ENCODE results near the gene ZNF236. TPM values are rescaled to one million over a fixed set of nuclear protein-coding genes. Genes with fewer than 3 reads are reported as not detected.
A peak's percentile ranks its signal among the peaks of the same experiment; 100 is the strongest.

ZNF236 gene
- total and polyA plus RNA-seq, 5 experiments from 2014 or later, result 4.6 to 25.6 (median 8.4) TPM

GRCh38 chr18:76994086-76994654, 171.8 kb downstream of the ZNF236 start:
- no peak for DNase-seq
- POLR2A ChIA-PET, result no interaction called here
- no peaks in the 10 kb centered on the region for H3K36me3 Mint-ChIP-seq
- H3K4me1 Mint-ChIP-seq, result peaks cover 0 to 1% (median 0%) of the 10 kb centered on the region in 4 donors
- no peak for ATAC-seq
- H3K27ac Mint-ChIP-seq, result peak overlapping the region in 1 of 10 donors; percentile 29
- H3K9me3 Mint-ChIP-seq, result no peaks in the 10 kb centered on the region
- no peak overlapping the region for H3K4me3 Mint-ChIP-seq
- peaks cover 0 to 1% (median 0%) of the 10 kb centered on the region in 5 donors for H3K27me3 Mint-ChIP-seq

- no peak for DNase-seq
- POLR2A ChIA-PET, result no interaction called here
- Mint-ChIP-seq H3K4me1 (peaks cover 1 to 7% (median 6%) of the 10 kb centered on the region in 4 donors), H3K27ac (no peak overlapping the region), H3K27me3 (peaks cover 0 to 1% (median 0%) of the 10 kb centered on the region in 5 donors), H3K36me3 (no peaks in the 10 kb centered on the region), H3K4me3 (no peak overlapping the region), H3K9me3 (no peaks in the 10 kb centered on the region)
- no peak for ATAC-seq
Measured at GRCh38 chr18:76995896-76996295, 173.5 kb downstream of the ZNF236 start.

- no peak overlapping the region for H3K4me3 Mint-ChIP-seq
- ATAC-seq (no peak), DNase-seq (no peak)
- POLR2A ChIA-PET, result no interaction called here
- no peaks in the 10 kb centered on the region for H3K36me3 Mint-ChIP-seq
- no peaks in the 10 kb centered on the region for H3K9me3 Mint-ChIP-seq
- peaks cover 0 to 8% (median 7%) of the 10 kb centered on the region in 4 donors for H3K4me1 Mint-ChIP-seq
- H3K27me3 Mint-ChIP-seq, result peaks cover 0 to 1% (median 0%) of the 10 kb centered on the region in 5 donors
- H3K27ac Mint-ChIP-seq, result no peak overlapping the region
Measured at GRCh38 chr18:76996429-76996828, 174.1 kb downstream of the ZNF236 start.

DNA sequence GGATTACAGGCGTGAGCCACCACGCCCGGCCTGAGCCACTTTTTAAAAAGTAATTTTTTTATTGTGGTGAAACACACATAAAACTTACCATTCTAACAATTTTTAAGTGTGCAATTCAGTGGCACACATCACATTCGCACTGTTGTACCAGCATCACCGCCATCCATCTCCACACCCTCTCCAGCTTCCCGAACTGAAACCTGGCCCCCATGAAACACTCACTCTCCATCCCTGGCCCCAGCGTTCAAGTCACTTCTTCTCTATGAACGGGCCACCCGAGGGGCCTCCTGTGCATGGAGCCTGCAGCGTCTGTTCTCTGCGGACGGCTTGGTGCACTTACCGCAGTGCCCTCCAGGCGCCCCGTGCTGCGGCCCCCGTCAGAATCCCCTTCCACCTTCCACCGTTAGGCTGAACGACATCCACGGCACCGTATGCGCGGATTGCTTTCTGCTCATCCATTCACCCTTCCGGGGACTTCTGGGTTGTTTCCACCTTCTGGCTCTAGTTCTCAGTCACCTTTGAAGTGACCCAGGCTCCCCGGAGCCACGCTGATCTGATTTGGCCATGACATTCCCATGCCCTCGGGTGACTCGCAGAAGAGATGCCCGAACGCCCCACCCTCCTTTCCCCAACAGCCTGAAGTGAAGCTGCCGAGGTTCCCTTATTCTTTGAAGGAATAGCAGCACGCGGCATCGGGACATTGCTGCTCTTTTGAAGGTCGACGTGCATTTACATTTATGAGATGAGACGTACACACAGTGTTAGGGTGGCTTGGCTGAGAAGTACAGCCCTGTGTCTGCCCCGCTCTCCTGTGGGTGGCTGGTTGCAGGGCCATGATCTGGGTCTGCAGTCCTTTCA, 175.8 kb downstream of the ZNF236 start:
- POLR2A ChIA-PET, result no interaction called here
- H3K4me3 Mint-ChIP-seq, result no peak overlapping the region
- H3K27ac Mint-ChIP-seq, result peak overlapping the region in 2 of 10 donors; percentile 6 to 40
- peaks cover 0 to 12% (median 8%) of the 10 kb centered on the region in 4 donors for H3K4me1 Mint-ChIP-seq
- DNase-seq (no peak), ATAC-seq (no peak)
- peaks cover 0 to 1% (median 0%) of the 10 kb centered on the region in 5 donors for H3K27me3 Mint-ChIP-seq
- H3K9me3 Mint-ChIP-seq, result no peaks in the 10 kb centered on the region
- no peaks in the 10 kb centered on the region for H3K36me3 Mint-ChIP-seq

- no peaks in the 10 kb centered on the region for H3K27me3 Mint-ChIP-seq
- no peak for ATAC-seq
- H3K27ac Mint-ChIP-seq, result no peak overlapping the region
- no peak for DNase-seq
- H3K4me1 Mint-ChIP-seq, result peaks cover 0 to 14% (median 12%) of the 10 kb centered on the region in 4 donors
- H3K36me3 Mint-ChIP-seq, result no peaks in the 10 kb centered on the region
- no peaks in the 10 kb centered on the region for H3K9me3 Mint-ChIP-seq
- POLR2A ChIA-PET, result interaction anchor here (1.0 to 3.1 kb wide), 2 partner anchors 57 to 64 kb away, joined by 3 to 10 read pairs; no protein-coding TSS in a partner anchor
- no peak overlapping the region for H3K4me3 Mint-ChIP-seq
Measured at GRCh38 chr18:76999077-76999476, 176.7 kb downstream of the ZNF236 start.

DNA sequence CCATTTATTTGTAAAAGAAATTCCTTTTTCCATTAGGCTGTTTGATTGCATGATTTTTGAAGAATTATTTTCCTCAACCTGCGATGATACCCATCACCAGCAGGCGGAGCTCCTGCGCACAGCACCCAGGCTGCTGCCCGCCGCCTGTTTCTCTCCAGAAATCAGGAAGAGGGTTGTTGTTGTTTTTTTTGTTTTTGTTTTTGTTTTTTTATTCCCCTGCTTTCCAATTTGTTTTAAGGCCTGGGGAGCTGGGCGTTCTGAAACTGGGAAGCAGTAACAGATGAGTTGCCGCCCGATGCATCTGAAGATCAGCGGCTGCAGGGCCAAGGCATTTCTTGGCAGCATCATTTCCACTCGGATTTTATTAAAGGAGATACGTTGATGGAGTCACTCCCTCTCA, 178.2 kb downstream of the ZNF236 start:
- Mint-ChIP-seq H3K4me1 (peaks cover 5 to 28% (median 27%) of the 10 kb centered on the region in 4 donors), H3K4me3 (peak overlapping the region in 1 of 10 donors; percentile 10), H3K27ac (peak overlapping the region in 4 of 10 donors; percentile 21 to 72 (median 28)), H3K36me3 (no peaks in the 10 kb centered on the region), H3K9me3 (no peaks in the 10 kb centered on the region), H3K27me3 (no peaks in the 10 kb centered on the region)
- no peak for ATAC-seq
- DNase-seq, result peak in 9 of 10 donors; percentile 13 to 64 (median 46)
- POLR2A ChIA-PET, result interaction anchor here (1.2 to 3.1 kb wide), 3 partner anchors 56 to 207 kb away, joined by 4 to 10 read pairs (median 5); no protein-coding TSS in a partner anchor

DNA sequence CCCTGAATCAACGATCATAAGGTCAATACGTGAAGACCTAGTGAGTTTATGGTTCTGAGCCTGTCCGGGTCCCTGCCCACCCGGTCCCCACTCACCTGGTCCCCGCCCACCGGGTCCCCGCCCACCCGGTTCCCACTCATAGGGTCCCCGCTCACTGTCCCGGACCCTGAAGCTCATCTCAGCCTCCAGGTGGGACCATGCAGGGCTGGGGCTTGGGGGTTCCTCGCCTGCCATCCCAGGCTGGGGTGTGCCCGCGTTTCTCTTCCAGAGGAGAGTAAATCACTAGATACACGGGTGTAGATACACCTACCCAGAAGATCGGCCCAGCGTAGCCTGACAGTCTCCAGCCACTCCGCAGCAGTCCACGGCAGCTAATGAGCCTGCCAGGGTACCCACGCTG, 178.7 kb downstream of the ZNF236 start:
- peak overlapping the region in 1 of 10 donors; percentile 31 for H3K27ac Mint-ChIP-seq
- H3K36me3 Mint-ChIP-seq, result no peaks in the 10 kb centered on the region
- H3K4me1 Mint-ChIP-seq, result peaks cover 5 to 33% (median 32%) of the 10 kb centered on the region in 4 donors
- no peak overlapping the region for H3K4me3 Mint-ChIP-seq
- H3K9me3 Mint-ChIP-seq, result no peaks in the 10 kb centered on the region
- POLR2A ChIA-PET, result interaction anchor here (1.2 to 3.1 kb wide), 3 partner anchors 55 to 206 kb away, joined by 4 to 10 read pairs (median 5); no protein-coding TSS in a partner anchor
- no peaks in the 10 kb centered on the region for H3K27me3 Mint-ChIP-seq
- DNase-seq (no peak), ATAC-seq (no peak)

- Mint-ChIP-seq H3K9me3 (no peaks in the 10 kb centered on the region), H3K36me3 (peaks cover 0 to 3% (median 2%) of the 10 kb centered on the region in 3 donors), H3K4me3 (no peak overlapping the region), H3K27ac (peak overlapping the region in 3 of 10 donors; percentile 9 to 31 (median 14)), H3K27me3 (no peaks in the 10 kb centered on the region), H3K4me1 (peaks cover 7 to 39% (median 34%) of the 10 kb centered on the region in 4 donors)
- no peak for ATAC-seq
- DNase-seq, result no peak
- POLR2A ChIA-PET, result interaction anchor here (3.1 kb wide), 1 partner anchor 54 kb away, joined by 10 read pairs; no protein-coding TSS in a partner anchor
Measured at GRCh38 chr18:77001979-77002378, 179.6 kb downstream of the ZNF236 start.

GRCh38 chr18:77002496-77002895, 180.1 kb downstream of the ZNF236 start:
- Mint-ChIP-seq H3K36me3 (peaks cover 0 to 5% (median 2%) of the 10 kb centered on the region in 3 donors), H3K27me3 (no peaks in the 10 kb centered on the region), H3K4me3 (no peak overlapping the region), H3K4me1 (peaks cover 9 to 45% (median 35%) of the 10 kb centered on the region in 4 donors), H3K27ac (peak overlapping the region in 3 of 10 donors; percentile 3 to 9 (median 6)), H3K9me3 (no peaks in the 10 kb centered on the region)
- ATAC-seq (no peak), DNase-seq (no peak)
- POLR2A ChIA-PET, result no interaction called here

GRCh38 chr18:77003316-77003715, 181.0 kb downstream of the ZNF236 start:
- H3K27ac Mint-ChIP-seq, result peak overlapping the region in 3 of 10 donors; percentile 5 to 69 (median 37)

DNA sequence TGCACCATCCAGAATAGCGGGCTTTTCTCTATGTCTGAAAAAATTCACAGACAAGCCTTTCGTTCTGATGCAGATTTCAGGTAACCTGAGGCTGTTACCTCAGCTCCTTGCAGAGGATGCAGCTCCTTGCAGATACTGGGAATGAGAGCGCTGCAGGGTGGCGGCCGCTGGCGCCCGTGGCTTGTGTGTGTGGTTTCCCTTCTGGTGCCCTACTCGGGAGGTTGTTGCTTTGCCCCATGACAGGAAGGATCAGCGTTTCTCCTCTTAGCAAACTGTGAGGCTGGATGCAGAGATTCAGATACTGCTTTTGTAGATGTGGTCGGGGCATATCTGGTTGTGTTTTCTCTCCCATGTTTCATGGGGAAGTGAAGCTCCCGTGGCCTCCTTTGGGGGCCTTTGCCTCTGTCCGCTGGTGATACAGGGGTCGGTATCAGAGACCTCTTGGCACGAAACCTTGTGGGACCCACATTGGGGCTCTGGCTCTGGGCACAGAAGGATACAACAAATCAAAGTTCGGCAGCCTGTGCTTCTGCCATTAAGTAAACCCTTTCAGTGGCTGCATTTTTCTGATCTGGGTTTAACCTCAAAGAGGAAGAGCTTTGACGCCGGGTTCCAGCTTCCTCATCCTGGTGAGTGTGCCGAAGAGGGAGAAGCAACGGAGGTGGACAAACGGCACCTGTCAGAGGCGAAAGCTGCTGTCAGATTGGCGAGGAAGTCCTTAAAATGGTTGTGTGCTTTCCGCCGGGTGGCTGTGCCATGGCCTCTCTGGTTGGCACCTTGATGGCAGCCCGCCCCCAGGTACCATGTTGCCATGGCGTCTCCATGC, 182.4 kb downstream of the ZNF236 start:
- peak overlapping the region; percentile 24 to 89 (median 70) for H3K27ac Mint-ChIP-seq
- no peaks in the 10 kb centered on the region for H3K27me3 Mint-ChIP-seq
- POLR2A ChIA-PET, result interaction anchor here (0.5 to 0.8 kb wide), 4 partner anchors 10 to 193 kb away, joined by 3 to 4 read pairs (median 3); no protein-coding TSS in a partner anchor
- no peaks in the 10 kb centered on the region for H3K9me3 Mint-ChIP-seq
- peaks cover 11 to 47% (median 38%) of the 10 kb centered on the region in 4 donors for H3K4me1 Mint-ChIP-seq
- H3K4me3 Mint-ChIP-seq, result peak overlapping the region; percentile 61 to 83 (median 72)
- H3K36me3 Mint-ChIP-seq, result peaks cover 0 to 13% (median 3%) of the 10 kb centered on the region in 3 donors
- DNase-seq (peak in 5 of 10 donors; percentile 12 to 44 (median 20)), ATAC-seq (peak; percentile 70 to 85)

More at GRCh38 chr18:77003316-77003715, 181.0 kb downstream of the ZNF236 start:
- ATAC-seq (no peak), DNase-seq (no peak)
- Mint-ChIP-seq H3K27me3 (no peaks in the 10 kb centered on the region), H3K9me3 (no peaks in the 10 kb centered on the region), H3K4me3 (peak overlapping the region in 1 of 10 donors; percentile 5), H3K4me1 (peaks cover 10 to 45% (median 38%) of the 10 kb centered on the region in 4 donors), H3K36me3 (peaks cover 0 to 6% (median 2%) of the 10 kb centered on the region in 3 donors)
- POLR2A ChIA-PET, result no interaction called here

All from naive thymus-derived CD8-positive, alpha-beta T cell (primary cell).